GM21526 (cell line): ENCODE data around the gene SHC1.
A peak's percentile ranks its signal among the peaks of the same experiment; 100 is the strongest.

Experiments
- ATAC-seq: cut with Tn5 transposase; IDR thresholded peaks from one replicate; pipeline ENCODE4 v1.9.1; 2021; ENCODE audit warnings: moderate library complexity; ENCODE audit not compliant: unreplicated experiment, low FRiP score

Gene SHC1

GRCh38 chr1:154959426-154959780 lies 11.1 kb downstream of the SHC1 start:
- ATAC-seq = no peak

GRCh38 chr1:154958681-154959425 lies 11.7 kb downstream of the SHC1 start:
- no peak for ATAC-seq

- ATAC-seq = no peak
Measured at GRCh38 chr1:154958036-154958435, 12.5 kb downstream of the SHC1 start.

- no peak for ATAC-seq
Measured at GRCh38 chr1:154957091-154957657, 13.4 kb downstream of the SHC1 start.

- ATAC-seq = no peak
Measured at GRCh38 chr1:154956544-154956941, 14.0 kb downstream of the SHC1 start.

GRCh38 chr1:154955718-154956543 lies 14.6 kb downstream of the SHC1 start, which contains the start of gene PBXIP1:
PBXIP1 (minus strand) TSS chr1:154956099; CDS start chr1:154953721, 2,378 bp downstream.
- peak; percentile 51 for ATAC-seq

GRCh38 chr1:154955039-154955717 lies 15.4 kb downstream of the SHC1 start:
- ATAC-seq = no peak

- ATAC-seq = no peak
Measured at GRCh38 chr1:154954541-154954940, 16.0 kb downstream of the SHC1 start.

- ATAC-seq = no peak
Measured at GRCh38 chr1:154953611-154954038, 16.9 kb downstream of the SHC1 start.

GRCh38 chr1:154952664-154953063 lies 17.9 kb downstream of the SHC1 start:
- no peak for ATAC-seq

GRCh38 chr1:154951901-154952657 lies 18.5 kb downstream of the SHC1 start:
- ATAC-seq = no peak

GRCh38 chr1:154948079-154948478 lies 22.5 kb downstream of the SHC1 start:
- ATAC-seq = no peak

- ATAC-seq = no peak
Measured at GRCh38 chr1:154945962-154946850, 24.3 kb downstream of the SHC1 start.

- no peak for ATAC-seq
Measured at GRCh38 chr1:154945160-154945961, 25.2 kb downstream of the SHC1 start.

- ATAC-seq = no peak
Measured at GRCh38 chr1:154944401-154945159, 26.0 kb downstream of the SHC1 start.

GRCh38 chr1:154943649-154944400 lies 26.7 kb downstream of the SHC1 start:
- ATAC-seq = no peak
